ENCODE measurements around the gene ONECUT1.

The ONECUT1 gene

GRCh38 chr15:52796753-52797520 is 6.8 kb upstream of the ONECUT1 start:
- DNase-seq = no peak

GRCh38 chr15:52796228-52796521 is 6.0 kb upstream of the ONECUT1 start:
- no peak for DNase-seq

- no peak for DNase-seq
These were observed 5.5 kb upstream of the ONECUT1 start for GRCh38 chr15:52795464-52796227.

- DNase-seq = no peak
These were observed 4.7 kb upstream of the ONECUT1 start for GRCh38 chr15:52794665-52795463.

GRCh38 chr15:52791776-52792175 is 1.6 kb upstream of the ONECUT1 start:
- DNase-seq = no peak

GRCh38 chr15:52790941-52791751 is 1.0 kb upstream of the ONECUT1 start:
- peak; percentile 80 for DNase-seq

- DNase-seq = peak; percentile 48
These were observed 451 bp downstream of the ONECUT1 start for GRCh38 chr15:52789601-52790168.

- DNase-seq = no peak
These were observed 1.0 kb downstream of the ONECUT1 start for GRCh38 chr15:52789008-52789600.

- no peak for DNase-seq
These were observed 1.8 kb downstream of the ONECUT1 start for GRCh38 chr15:52788099-52788986.

- no peak for DNase-seq
These were observed 2.5 kb downstream of the ONECUT1 start for GRCh38 chr15:52787549-52788098.

- no peak for DNase-seq
These were observed 3.0 kb downstream of the ONECUT1 start for GRCh38 chr15:52787123-52787503.

GRCh38 chr15:52786436-52787122 is 3.6 kb downstream of the ONECUT1 start:
- no peak for DNase-seq

- DNase-seq = no peak
These were observed 4.3 kb downstream of the ONECUT1 start for GRCh38 chr15:52785672-52786406.

GRCh38 chr15:52784799-52785671 is 5.1 kb downstream of the ONECUT1 start:
- no peak for DNase-seq

GRCh38 chr15:52783929-52784798 is 6.0 kb downstream of the ONECUT1 start:
- DNase-seq = no peak

GRCh38 chr15:52783191-52783829 is 6.8 kb downstream of the ONECUT1 start:
- no peak for DNase-seq

GRCh38 chr15:52782514-52782913 is 7.6 kb downstream of the ONECUT1 start:
- no peak for DNase-seq
